Measurements from ENCODE around the gene LPIN3.

Gene LPIN3

DNA sequence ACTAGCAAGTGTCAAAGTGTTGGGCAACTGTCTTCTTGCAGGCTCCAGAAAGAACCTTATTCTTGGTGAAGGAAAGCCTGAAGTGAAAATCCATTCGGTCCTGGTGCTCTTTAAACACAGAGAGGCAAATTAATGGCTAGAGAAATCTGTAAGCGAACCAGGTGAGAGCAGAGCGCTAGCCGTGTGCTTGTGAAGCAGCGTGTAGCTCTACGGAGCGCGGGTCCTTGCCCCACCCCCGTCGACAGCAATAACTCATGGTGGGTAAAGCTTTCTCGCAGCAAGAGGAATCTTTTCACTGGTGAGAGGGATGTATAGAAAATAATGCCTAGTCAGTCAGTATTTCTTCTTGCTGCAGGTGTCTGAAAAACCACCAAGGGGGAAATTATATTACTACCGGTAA is 63.0 kb downstream of the LPIN3 start:
- no peak for DNase-seq (ENCODE audit: low read depth, low spot score)
- no peak overlapping the region for H3K4me3 ChIP-seq (ENCODE audit: low read depth, low read length)
- CTCF ChIA-PET = interaction anchor here (1.5 to 2.1 kb wide), 3 partner anchors 9 to 230 kb away, joined by 3 to 10 read pairs (median 5); no protein-coding TSS in a partner anchor
- TF ChIP-seq, protein P1, sequence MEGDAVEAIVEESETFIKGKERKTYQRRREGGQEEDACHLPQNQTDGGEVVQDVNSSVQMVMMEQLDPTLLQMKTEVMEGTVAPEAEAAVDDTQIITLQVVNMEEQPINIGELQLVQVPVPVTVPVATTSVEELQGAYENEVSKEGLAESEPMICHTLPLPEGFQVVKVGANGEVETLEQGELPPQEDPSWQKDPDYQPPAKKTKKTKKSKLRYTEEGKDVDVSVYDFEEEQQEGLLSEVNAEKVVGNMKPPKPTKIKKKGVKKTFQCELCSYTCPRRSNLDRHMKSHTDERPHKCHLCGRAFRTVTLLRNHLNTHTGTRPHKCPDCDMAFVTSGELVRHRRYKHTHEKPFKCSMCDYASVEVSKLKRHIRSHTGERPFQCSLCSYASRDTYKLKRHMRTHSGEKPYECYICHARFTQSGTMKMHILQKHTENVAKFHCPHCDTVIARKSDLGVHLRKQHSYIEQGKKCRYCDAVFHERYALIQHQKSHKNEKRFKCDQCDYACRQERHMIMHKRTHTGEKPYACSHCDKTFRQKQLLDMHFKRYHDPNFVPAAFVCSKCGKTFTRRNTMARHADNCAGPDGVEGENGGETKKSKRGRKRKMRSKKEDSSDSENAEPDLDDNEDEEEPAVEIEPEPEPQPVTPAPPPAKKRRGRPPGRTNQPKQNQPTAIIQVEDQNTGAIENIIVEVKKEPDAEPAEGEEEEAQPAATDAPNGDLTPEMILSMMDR (IDR thresholded peaks at IDR 0.05; ENCODE audit: insufficient read depth, low read length, missing control alignments) = no peak
- POLR2A ChIA-PET = interaction anchor here (0.7 kb wide), 1 partner anchor 122 kb away, joined by 3 read pairs; no protein-coding TSS in a partner anchor

DNA sequence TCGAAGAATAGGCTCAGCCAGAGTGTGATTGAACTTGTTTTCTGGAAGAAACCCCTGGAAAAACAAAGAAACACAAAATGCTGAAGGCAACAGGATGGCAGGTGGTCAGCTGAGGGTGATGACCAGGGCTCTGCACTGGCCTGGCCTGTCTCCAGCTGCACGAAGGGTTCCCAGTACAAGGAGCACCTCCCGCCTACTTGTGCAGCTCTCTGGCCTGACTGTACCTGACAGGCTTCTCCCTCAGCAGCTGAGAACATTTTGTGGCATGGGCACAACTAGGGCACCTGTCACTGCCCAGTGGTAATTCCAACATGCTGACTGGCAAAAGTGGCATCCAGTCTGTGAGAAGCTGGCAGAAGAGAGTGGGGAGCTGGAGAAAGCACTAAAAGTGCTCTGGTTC is 64.8 kb downstream of the LPIN3 start:
- DNase-seq (ENCODE audit: low read depth, low spot score) = no peak
- ChIA-PET POLR2A (no interaction called here), CTCF (no interaction called here)
- no peak overlapping the region for H3K4me3 ChIP-seq (ENCODE audit: low read depth, low read length)
- TF ChIP-seq, protein P1 (IDR thresholded peaks at IDR 0.05; ENCODE audit: insufficient read depth, low read length, missing control alignments) = no peak

DNA sequence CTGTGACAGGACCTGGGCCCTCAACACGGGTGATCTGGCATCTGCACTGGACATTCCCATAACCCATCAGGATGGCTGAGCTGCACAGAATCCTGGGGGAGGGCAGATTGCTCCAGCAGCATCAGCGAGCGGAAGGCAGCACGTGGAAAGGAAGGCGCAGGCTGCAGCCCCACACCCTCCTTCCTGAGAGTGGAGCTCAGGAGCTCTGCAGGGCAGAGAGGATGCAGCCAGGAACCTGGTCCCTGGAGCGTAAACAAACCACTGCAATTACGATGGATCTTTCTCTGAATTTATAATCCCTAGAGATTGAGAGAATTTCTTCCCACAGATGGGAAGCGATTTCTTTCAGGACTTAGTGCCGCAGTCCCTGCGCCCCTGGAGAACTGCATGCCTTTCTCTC is 65.7 kb downstream of the LPIN3 start:
- POLR2A ChIA-PET = no interaction called here
- CTCF ChIA-PET = interaction anchor here (8.4 kb wide), 1 partner anchor 18 kb away, joined by 172 read pairs; no protein-coding TSS in a partner anchor
- no peak overlapping the region for H3K4me3 ChIP-seq (ENCODE audit: low read depth, low read length)
- TF ChIP-seq, protein P1 (IDR thresholded peaks at IDR 0.05; ENCODE audit: insufficient read depth, low read length, missing control alignments) = no peak
- DNase-seq (ENCODE audit: low read depth, low spot score) = no peak

DNA sequence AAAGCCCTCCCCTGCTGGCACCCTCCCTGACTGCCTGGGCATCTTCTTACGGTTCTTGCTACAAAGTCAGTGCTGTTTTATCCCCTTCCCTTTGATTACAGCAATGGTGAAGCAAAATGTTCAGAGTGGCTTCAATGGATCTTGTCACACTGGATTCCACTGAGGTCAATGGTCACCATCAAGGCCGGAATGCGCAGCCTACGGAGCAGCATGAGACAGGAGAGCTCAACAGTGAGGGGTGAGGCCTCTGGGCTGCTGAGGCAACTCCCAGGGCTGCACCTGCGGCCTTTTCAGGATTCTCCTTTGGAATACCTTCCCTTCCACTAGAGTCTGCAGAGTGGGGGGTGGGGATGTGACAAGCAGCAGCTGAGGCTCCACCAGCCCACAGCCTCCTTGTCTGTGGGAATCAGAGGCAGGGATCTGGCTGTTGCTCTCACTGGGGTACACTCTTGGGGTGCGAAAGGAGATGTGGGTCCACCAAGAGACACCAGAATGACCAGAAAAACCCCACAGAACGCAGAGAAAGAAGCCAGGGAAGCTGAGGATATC is 66.3 kb downstream of the LPIN3 start:
- ChIA-PET POLR2A (no interaction called here), CTCF (interaction anchor here (3.2 to 8.4 kb wide), 3 partner anchors 17 to 439 kb away, joined by 8 to 172 read pairs (median 59); no protein-coding TSS in a partner anchor)
- TF ChIP-seq, protein P1 (IDR thresholded peaks at IDR 0.05; ENCODE audit: insufficient read depth, low read length, missing control alignments) = no peak
- H3K4me3 ChIP-seq (ENCODE audit: low read depth, low read length) = no peak overlapping the region
- DNase-seq (ENCODE audit: low read depth, low spot score) = no peak

DNA sequence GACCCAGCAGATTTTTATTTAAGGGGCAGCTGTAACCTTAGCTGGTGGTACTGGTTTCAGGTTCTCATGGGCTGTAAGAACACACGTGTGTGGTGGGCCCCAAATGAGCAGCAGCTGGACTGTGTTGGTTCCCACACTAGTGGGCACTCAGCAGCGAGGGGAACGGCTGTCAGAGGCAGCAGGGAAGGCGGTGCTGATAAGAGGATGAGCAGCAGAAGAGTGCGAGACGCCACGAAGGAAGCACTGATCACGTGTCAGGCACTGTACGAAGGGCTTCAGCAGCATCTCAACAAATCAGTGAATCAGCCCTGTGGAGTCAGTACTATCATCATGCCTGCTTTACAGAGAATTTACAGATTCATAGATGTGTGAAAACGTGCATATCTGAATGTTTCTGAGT is 67.0 kb downstream of the LPIN3 start:
- DNase-seq (ENCODE audit: low read depth, low spot score) = no peak
- POLR2A ChIA-PET = no interaction called here
- CTCF ChIA-PET = interaction anchor here (3.2 to 8.4 kb wide), 3 partner anchors 16 to 439 kb away, joined by 8 to 172 read pairs (median 59); no protein-coding TSS in a partner anchor
- no peak overlapping the region for H3K4me3 ChIP-seq (ENCODE audit: low read depth, low read length)
- TF ChIP-seq, protein P1 (IDR thresholded peaks at IDR 0.05; ENCODE audit: insufficient read depth, low read length, missing control alignments) = no peak

DNA sequence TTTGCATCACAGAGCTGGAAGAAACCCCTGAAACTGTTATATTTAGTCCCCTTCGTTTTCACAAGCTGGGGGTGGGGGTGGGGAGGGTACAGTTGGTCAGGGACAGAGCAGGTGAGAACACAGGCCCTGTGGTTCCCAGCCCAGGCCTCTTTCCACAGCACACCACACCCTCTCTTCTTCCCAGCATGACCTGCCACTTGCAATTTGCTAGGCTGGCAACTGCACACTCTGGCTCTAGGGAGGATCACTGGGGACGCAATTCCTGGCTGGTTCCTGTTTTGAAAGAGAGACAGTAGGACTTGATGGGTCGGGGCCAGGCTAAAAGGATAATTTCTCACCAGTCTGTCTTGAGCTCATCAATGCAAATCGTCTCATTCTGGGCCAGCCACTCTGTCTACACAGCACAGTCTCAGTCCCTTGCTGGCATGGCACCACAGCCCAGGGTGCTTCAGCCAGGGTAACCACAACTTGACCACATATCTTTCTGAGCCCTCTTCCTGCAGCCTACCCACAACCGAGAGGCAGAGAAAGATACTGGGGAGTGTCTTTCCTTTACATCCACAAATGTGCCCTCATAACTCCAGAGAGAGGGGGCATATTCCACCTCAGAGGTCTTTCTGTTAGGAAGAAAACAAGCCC is 67.7 kb downstream of the LPIN3 start:
- DNase-seq (ENCODE audit: low read depth, low spot score) = no peak
- H3K4me3 ChIP-seq (ENCODE audit: low read depth, low read length) = no peak overlapping the region
- ChIA-PET CTCF (interaction anchor here (1.0 to 8.4 kb wide), 5 partner anchors 11 to 440 kb away, joined by 3 to 172 read pairs (median 50); no protein-coding TSS in a partner anchor), POLR2A (no interaction called here)
- TF ChIP-seq, protein P1 (IDR thresholded peaks at IDR 0.05; ENCODE audit: insufficient read depth, low read length, missing control alignments) = no peak

All from AG04449 (cell line).